H1 (cell line): ENCODE data around the gene HSD17B1.

Experiments used
- ATF2 ChIP-seq: IDR thresholded peaks from 2 replicates; pipeline ENCODE4 v1.6.1; 2012; ENCODE audit warnings: low read length, inconsistent platforms
- CHD2 ChIP-seq: IDR thresholded peaks from 2 replicates; pipeline ENCODE4 v1.6.1; 2012; ENCODE audit warnings: low read length, improper control_type of control experiment
- CTCF ChIP-seq, 3 experiments: IDR thresholded peaks; 1 replicate in 2 of 3; 2 replicates in 1 of 3; pipeline versions ENCODE4 v1.5.1 to v1.6.1; 2011; ENCODE audit warnings: low read length in 3 of 3, mild to moderate bottlenecking in 3 of 3, inconsistent platforms in 2 of 3, low read depth in 1 of 3, moderate library complexity in 1 of 3; ENCODE audit not compliant: insufficient read depth in 1 of 3; ENCODE audit errors: control extremely low read depth in 1 of 3
- E2F6 ChIP-seq: IDR thresholded peaks from 2 replicates; pipeline ENCODE4 v1.6.1; 2012; ENCODE audit warnings: inconsistent platforms
- EGR1 ChIP-seq: IDR thresholded peaks from 2 replicates; pipeline ENCODE4 v1.6.1; 2011; ENCODE audit warnings: low read depth, low read length, borderline replicate concordance
- EZH2 ChIP-seq: fragments of 200-600 bp; sonication (generic); IDR thresholded peaks from 2 replicates; pipeline ENCODE4 v1.7.1; 2012; ENCODE audit warnings: low read depth, mild to moderate bottlenecking, moderate library complexity, low read length, inconsistent platforms; ENCODE audit not compliant: severe bottlenecking
- FOSL1 ChIP-seq: IDR thresholded peaks from 2 replicates; pipeline ENCODE4 v1.6.1; 2011; ENCODE audit warnings: mild to moderate bottlenecking, low read depth, low read length, moderate library complexity; ENCODE audit not compliant: insufficient read depth
- MAFK ChIP-seq: IDR thresholded peaks from 2 replicates; pipeline ENCODE4 v1.6.1; 2012; ENCODE audit warnings: low read depth, mild to moderate bottlenecking, improper control_type of control experiment, low read length
- POLR2A ChIP-seq, 2 experiments: IDR thresholded peaks; 1 replicate in 1 of 2; 2 replicates in 1 of 2; pipeline ENCODE4 v1.6.1; 2011; ENCODE audit warnings: low read depth in 2 of 2, low read length in 2 of 2, mild to moderate bottlenecking in 2 of 2; ENCODE audit errors: control extremely low read depth in 1 of 2
- RAD21 ChIP-seq, 2 experiments: IDR thresholded peaks in 1 of 2; conservative IDR thresholded peaks in 1 of 2; 2 replicates each; pipeline ENCODE4 v1.6.1; 2011; ENCODE audit warnings: low read depth in 2 of 2, low read length in 2 of 2, improper control_type of control experiment in 1 of 2, inconsistent platforms in 1 of 2, mild to moderate bottlenecking in 1 of 2, moderate library complexity in 1 of 2
- SIX5 ChIP-seq: IDR thresholded peaks from 2 replicates; pipeline ENCODE4 v1.6.1; 2011; ENCODE audit warnings: mild to moderate bottlenecking, low read depth, low read length
- TAF1 ChIP-seq: IDR thresholded peaks from 2 replicates; pipeline ENCODE4 v1.6.1; 2011; ENCODE audit warnings: mild to moderate bottlenecking, low read depth, low read length

DNA sequence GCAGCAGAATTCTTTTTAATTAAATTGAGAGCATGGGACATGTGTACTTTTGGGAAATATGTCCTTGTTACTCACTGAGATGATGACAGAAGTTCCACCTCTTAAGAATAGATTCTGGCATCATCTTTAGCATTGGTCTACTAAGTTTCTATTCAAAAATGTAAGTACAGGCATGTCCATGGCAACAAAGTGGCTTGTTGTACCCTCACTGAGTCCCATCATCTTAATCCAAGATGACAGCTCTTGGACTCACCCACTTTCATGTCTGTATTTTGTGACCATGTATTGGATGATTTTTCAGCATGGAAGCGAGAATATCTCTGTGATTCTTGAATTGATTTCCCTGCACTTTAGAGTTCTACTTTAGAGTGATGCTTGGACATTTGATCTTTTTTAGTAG, 49.8 kb upstream of the HSD17B1 start:
- TF ChIP-seq CTCF (IDR thresholded peaks at IDR 0.05; ENCODE audit: control extremely low read depth in 1 of 3, insufficient read depth in 1 of 3, low read depth in 1 of 3, low read length in 3 of 3) (no peak), EZH2 (no peak), E2F6 (no peak), EGR1 (no peak), TAF1 (no peak), FOSL1 (no peak), SIX5 (no peak), MAFK (no peak), POLR2A (IDR thresholded peaks at IDR 0.05; ENCODE audit: control extremely low read depth in 1 of 2, low read depth in 2 of 2, low read length in 2 of 2) (no peak), CHD2 (no peak), ATF2 (no peak), RAD21 (IDR thresholded peaks at IDR 0.05 in 1 of 2, conservative IDR thresholded peaks at IDR 0.05 in 1 of 2; ENCODE audit: low read depth in 2 of 2, low read length in 2 of 2) (no peak)
